ENCODE data around the gene MESP1.

The MESP1 gene

GRCh38 chr15:89740137-89740536 lies 10.9 kb downstream of the MESP1 start:
- H3F3A ChIP-seq (ENCODE audit: insufficient read depth): no peaks in the 10 kb centered on the region
- no peaks in the 10 kb centered on the region for H3K79me2 ChIP-seq (ENCODE audit: insufficient read depth, low read length)
- H3K9ac ChIP-seq (ENCODE audit: low read length): peak overlapping the region; percentile 6; the same call in 1 of the 2 replicates
- H3K4me2 ChIP-seq (ENCODE audit: low read depth, low read length, poor library complexity, severe bottlenecking): peak overlapping the region; percentile 42
- H3K9me2 ChIP-seq (replicated peaks; ENCODE audit: insufficient read depth, low read length): no peaks in the 10 kb centered on the region
- no peaks in the 10 kb centered on the region for H3K36me3 ChIP-seq (ENCODE audit: low read length)
- TF ChIP-seq, protein P1, sequence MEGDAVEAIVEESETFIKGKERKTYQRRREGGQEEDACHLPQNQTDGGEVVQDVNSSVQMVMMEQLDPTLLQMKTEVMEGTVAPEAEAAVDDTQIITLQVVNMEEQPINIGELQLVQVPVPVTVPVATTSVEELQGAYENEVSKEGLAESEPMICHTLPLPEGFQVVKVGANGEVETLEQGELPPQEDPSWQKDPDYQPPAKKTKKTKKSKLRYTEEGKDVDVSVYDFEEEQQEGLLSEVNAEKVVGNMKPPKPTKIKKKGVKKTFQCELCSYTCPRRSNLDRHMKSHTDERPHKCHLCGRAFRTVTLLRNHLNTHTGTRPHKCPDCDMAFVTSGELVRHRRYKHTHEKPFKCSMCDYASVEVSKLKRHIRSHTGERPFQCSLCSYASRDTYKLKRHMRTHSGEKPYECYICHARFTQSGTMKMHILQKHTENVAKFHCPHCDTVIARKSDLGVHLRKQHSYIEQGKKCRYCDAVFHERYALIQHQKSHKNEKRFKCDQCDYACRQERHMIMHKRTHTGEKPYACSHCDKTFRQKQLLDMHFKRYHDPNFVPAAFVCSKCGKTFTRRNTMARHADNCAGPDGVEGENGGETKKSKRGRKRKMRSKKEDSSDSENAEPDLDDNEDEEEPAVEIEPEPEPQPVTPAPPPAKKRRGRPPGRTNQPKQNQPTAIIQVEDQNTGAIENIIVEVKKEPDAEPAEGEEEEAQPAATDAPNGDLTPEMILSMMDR (IDR thresholded peaks at IDR 0.05; ENCODE audit: insufficient read depth, low read length, poor library complexity, severe bottlenecking): peak; percentile 57
- TF ChIP-seq EZH2phosphoT487 (conservative IDR thresholded peaks at IDR 0.05; ENCODE audit: low read length): no peak
- no peaks in the 10 kb centered on the region for H3K9me3 ChIP-seq (ENCODE audit: insufficient read depth, low read length)
- H4K20me1 ChIP-seq (ENCODE audit: low read depth, low read length): no peaks in the 10 kb centered on the region
- H2AFZ ChIP-seq (ENCODE audit: low read depth, low read length, severe bottlenecking): peak overlapping the region; percentile 57
- H3K27ac ChIP-seq (ENCODE audit: low read depth, low read length): no peak overlapping the region
- H3K4me3 ChIP-seq (ENCODE audit: insufficient read depth, low read length, poor library complexity, severe bottlenecking): no peak overlapping the region
- H3K27me3 ChIP-seq (ENCODE audit: low read length): no peaks in the 10 kb centered on the region

DNA sequence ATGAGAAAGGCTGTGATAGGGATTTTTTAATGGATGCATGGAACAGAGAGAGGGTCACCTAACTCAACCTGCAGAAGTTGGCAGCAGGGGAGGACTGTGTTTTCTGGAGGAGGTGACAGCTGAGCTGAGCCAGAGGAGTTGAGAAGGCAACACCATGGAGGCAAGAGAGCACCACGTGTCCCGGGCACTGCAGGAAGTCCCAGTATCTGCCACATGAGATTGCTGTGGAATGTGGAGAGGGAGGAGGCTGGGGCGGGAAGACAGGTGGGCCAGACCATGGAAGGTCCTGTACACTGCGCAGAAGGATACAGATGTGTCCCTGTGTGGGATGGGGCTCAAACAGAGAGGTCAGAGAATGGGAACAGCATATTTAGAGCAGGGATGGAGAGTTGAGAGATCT lies 15.3 kb downstream of the MESP1 start:
- H3K4me2 ChIP-seq (ENCODE audit: low read depth, low read length, poor library complexity, severe bottlenecking): no peak overlapping the region
- no peaks in the 10 kb centered on the region for H4K20me1 ChIP-seq (ENCODE audit: low read depth, low read length)
- H3F3A ChIP-seq (ENCODE audit: insufficient read depth): no peaks in the 10 kb centered on the region
- H3K9me2 ChIP-seq (replicated peaks; ENCODE audit: insufficient read depth, low read length): no peaks in the 10 kb centered on the region
- no peaks in the 10 kb centered on the region for H3K36me3 ChIP-seq (ENCODE audit: low read length)
- no peak overlapping the region for H2AFZ ChIP-seq (ENCODE audit: low read depth, low read length, severe bottlenecking)
- H3K4me3 ChIP-seq (ENCODE audit: insufficient read depth, low read length, poor library complexity, severe bottlenecking): no peak overlapping the region
- no peaks in the 10 kb centered on the region for H3K9me3 ChIP-seq (ENCODE audit: insufficient read depth, low read length)
- no peaks in the 10 kb centered on the region for H3K79me2 ChIP-seq (ENCODE audit: insufficient read depth, low read length)
- no peak overlapping the region for H3K9ac ChIP-seq (ENCODE audit: low read length)
- no peaks in the 10 kb centered on the region for H3K27me3 ChIP-seq (ENCODE audit: low read length)
- TF ChIP-seq, protein P1 (IDR thresholded peaks at IDR 0.05; ENCODE audit: insufficient read depth, low read length, poor library complexity, severe bottlenecking): no peak
- TF ChIP-seq EZH2phosphoT487 (conservative IDR thresholded peaks at IDR 0.05; ENCODE audit: low read length): no peak
- H3K27ac ChIP-seq (ENCODE audit: low read depth, low read length): no peak overlapping the region

GRCh38 chr15:89732451-89733172 lies 18.4 kb downstream of the MESP1 start:
- H3K27ac ChIP-seq (ENCODE audit: low read depth, low read length): no peak overlapping the region
- no peaks in the 10 kb centered on the region for H3K79me2 ChIP-seq (ENCODE audit: insufficient read depth, low read length)
- H3K27me3 ChIP-seq (ENCODE audit: low read length): no peaks in the 10 kb centered on the region
- no peaks in the 10 kb centered on the region for H4K20me1 ChIP-seq (ENCODE audit: low read depth, low read length)
- no peak overlapping the region for H3K9ac ChIP-seq (ENCODE audit: low read length)
- no peak overlapping the region for H3K4me3 ChIP-seq (ENCODE audit: insufficient read depth, low read length, poor library complexity, severe bottlenecking)
- H3K9me2 ChIP-seq (replicated peaks; ENCODE audit: insufficient read depth, low read length): no peaks in the 10 kb centered on the region
- H3K4me2 ChIP-seq (ENCODE audit: low read depth, low read length, poor library complexity, severe bottlenecking): no peak overlapping the region
- H3K36me3 ChIP-seq (ENCODE audit: low read length): no peaks in the 10 kb centered on the region
- no peaks in the 10 kb centered on the region for H3F3A ChIP-seq (ENCODE audit: insufficient read depth)
- H2AFZ ChIP-seq (ENCODE audit: low read depth, low read length, severe bottlenecking): no peak overlapping the region
- no peaks in the 10 kb centered on the region for H3K9me3 ChIP-seq (ENCODE audit: insufficient read depth, low read length)
- TF ChIP-seq, protein P1 (IDR thresholded peaks at IDR 0.05; ENCODE audit: insufficient read depth, low read length, poor library complexity, severe bottlenecking): no peak
- no peak for TF ChIP-seq EZH2phosphoT487 (conservative IDR thresholded peaks at IDR 0.05; ENCODE audit: low read length)
